ENCODE measurements around the gene ZMAT5. TPM values are rescaled to one million over a fixed set of nuclear protein-coding genes. Genes with fewer than 3 reads are reported as not detected.

The ZMAT5 gene
- total RNA-seq, 1 donor from 2014 or later, result 18.8 TPM

GRCh38 chr22:29724843-29725242, 42.0 kb downstream of the ZMAT5 start:
- H3K36me3 ChIP-seq (ENCODE audit: control insufficient read depth in 3 of 3, insufficient read depth in 3 of 3, low read length in 3 of 3), result no peaks in the 10 kb centered on the region
- no peak overlapping the region for H3K4me3 ChIP-seq (ENCODE audit: low read length in 3 of 3)
- no peak overlapping the region for H3K27ac ChIP-seq (ENCODE audit: low read depth, low read length)
- H3K4me1 ChIP-seq (ENCODE audit: control insufficient read depth in 3 of 3, insufficient read depth in 3 of 3, low read length in 3 of 3), result no peaks in the 10 kb centered on the region
- H3K9ac ChIP-seq (ENCODE audit: low read depth in 1 of 3, low read length in 3 of 3), result no peak overlapping the region
- H3K9me3 ChIP-seq (ENCODE audit: control insufficient read depth in 3 of 3, low read length in 3 of 3), result no peaks in the 10 kb centered on the region
- H3K27me3 ChIP-seq (ENCODE audit: control insufficient read depth in 3 of 3, insufficient read depth in 3 of 3, low read length in 3 of 3), result peaks cover 10 to 29% (median 28%) of the 10 kb centered on the region in 3 donors

DNA sequence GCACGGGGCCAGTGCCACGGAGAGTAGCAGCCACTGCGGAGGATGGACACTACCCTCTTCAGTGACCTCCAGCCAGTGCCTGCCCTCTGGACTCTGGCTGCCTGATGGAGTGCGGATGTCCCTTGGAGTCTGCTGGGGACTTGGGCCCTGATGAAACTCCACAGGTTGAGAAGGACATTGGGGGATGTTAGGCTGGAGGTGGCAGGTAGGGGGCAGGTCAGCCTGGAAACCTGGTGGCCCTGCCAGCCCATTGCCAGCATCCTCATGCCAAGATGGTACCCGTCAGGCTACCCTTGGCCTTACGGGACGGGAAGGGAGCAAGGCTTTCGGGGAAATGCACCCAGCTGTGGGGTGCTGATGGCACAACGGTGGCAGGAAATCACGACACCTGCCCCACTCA, 43.0 kb downstream of the ZMAT5 start:
- Histone ChIP-seq H3K9me3 (ENCODE audit: control insufficient read depth in 3 of 3, low read length in 3 of 3) (no peaks in the 10 kb centered on the region), H3K36me3 (ENCODE audit: control insufficient read depth in 3 of 3, insufficient read depth in 3 of 3, low read length in 3 of 3) (no peaks in the 10 kb centered on the region), H3K9ac (ENCODE audit: low read depth in 1 of 3, low read length in 3 of 3) (no peak overlapping the region), H3K4me1 (ENCODE audit: control insufficient read depth in 3 of 3, insufficient read depth in 3 of 3, low read length in 3 of 3) (peaks cover 0 to 4% (median 0%) of the 10 kb centered on the region in 3 donors), H3K4me3 (ENCODE audit: low read length in 3 of 3) (no peak overlapping the region), H3K27me3 (ENCODE audit: control insufficient read depth in 3 of 3, insufficient read depth in 3 of 3, low read length in 3 of 3) (peaks cover 19 to 38% (median 38%) of the 10 kb centered on the region in 3 donors), H3K27ac (ENCODE audit: low read depth, low read length) (no peak overlapping the region)

DNA sequence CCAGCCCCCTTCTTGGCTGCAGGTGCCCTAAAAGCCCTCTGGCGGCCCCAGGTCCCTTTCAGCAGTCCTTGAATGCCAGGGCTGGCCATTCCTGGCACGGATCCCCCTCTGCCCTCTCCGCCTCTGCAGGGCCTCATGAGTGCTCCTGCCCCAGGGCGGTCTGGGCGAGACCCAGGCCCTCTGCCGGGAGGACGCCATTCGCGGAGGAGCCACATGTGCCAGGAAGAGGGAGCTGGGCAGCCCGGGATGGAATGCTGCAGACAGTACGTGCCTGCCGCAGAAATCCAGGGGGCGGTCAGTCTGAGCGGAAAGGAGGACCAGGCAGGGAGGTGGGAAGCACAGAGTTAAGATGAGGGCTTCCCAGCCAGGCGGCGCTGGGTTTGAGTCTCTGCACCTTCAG, 44.2 kb downstream of the ZMAT5 start:
- H3K36me3 ChIP-seq (ENCODE audit: control insufficient read depth in 3 of 3, insufficient read depth in 3 of 3, low read length in 3 of 3), result no peaks in the 10 kb centered on the region
- no peak overlapping the region for H3K27ac ChIP-seq (ENCODE audit: low read depth, low read length)
- peaks cover 26 to 48% (median 45%) of the 10 kb centered on the region in 3 donors for H3K27me3 ChIP-seq (ENCODE audit: control insufficient read depth in 3 of 3, insufficient read depth in 3 of 3, low read length in 3 of 3)
- no peak overlapping the region for H3K9ac ChIP-seq (ENCODE audit: low read depth in 1 of 3, low read length in 3 of 3)
- no peaks in the 10 kb centered on the region for H3K9me3 ChIP-seq (ENCODE audit: control insufficient read depth in 3 of 3, low read length in 3 of 3)
- peaks cover 0 to 4% (median 0%) of the 10 kb centered on the region in 3 donors for H3K4me1 ChIP-seq (ENCODE audit: control insufficient read depth in 3 of 3, insufficient read depth in 3 of 3, low read length in 3 of 3)
- H3K4me3 ChIP-seq (ENCODE audit: low read length in 3 of 3), result no peak overlapping the region

DNA sequence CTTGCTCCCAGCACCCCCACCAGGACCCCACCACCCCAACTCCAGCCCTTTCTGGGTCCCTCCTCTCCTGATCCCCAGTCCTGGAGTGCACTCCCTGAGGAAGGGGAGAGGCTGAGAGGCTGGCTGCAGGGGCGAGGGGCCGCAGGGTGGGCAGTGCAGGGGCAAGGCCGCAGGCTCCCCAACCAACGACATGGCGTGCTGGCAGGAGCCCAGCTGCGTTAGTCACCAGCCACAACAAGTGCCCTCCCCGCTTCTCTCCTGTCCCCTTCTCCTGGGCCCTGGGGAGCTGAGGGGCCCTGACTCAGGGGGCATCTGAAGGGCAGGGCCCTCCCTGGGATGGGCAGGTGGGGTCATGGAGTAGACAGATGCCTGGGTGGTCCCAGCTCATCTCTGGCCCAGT, 44.7 kb downstream of the ZMAT5 start:
- H3K27ac ChIP-seq (ENCODE audit: low read depth, low read length), result no peak overlapping the region
- H3K4me1 ChIP-seq (ENCODE audit: control insufficient read depth in 3 of 3, insufficient read depth in 3 of 3, low read length in 3 of 3), result peaks cover 0 to 4% (median 0%) of the 10 kb centered on the region in 3 donors
- H3K4me3 ChIP-seq (ENCODE audit: low read length in 3 of 3), result no peak overlapping the region
- no peaks in the 10 kb centered on the region for H3K36me3 ChIP-seq (ENCODE audit: control insufficient read depth in 3 of 3, insufficient read depth in 3 of 3, low read length in 3 of 3)
- H3K9me3 ChIP-seq (ENCODE audit: control insufficient read depth in 3 of 3, low read length in 3 of 3), result no peaks in the 10 kb centered on the region
- peaks cover 26 to 49% (median 48%) of the 10 kb centered on the region in 3 donors for H3K27me3 ChIP-seq (ENCODE audit: control insufficient read depth in 3 of 3, insufficient read depth in 3 of 3, low read length in 3 of 3)
- H3K9ac ChIP-seq (ENCODE audit: low read depth in 1 of 3, low read length in 3 of 3), result no peak overlapping the region

GRCh38 chr22:29720811-29721323, 45.9 kb downstream of the ZMAT5 start:
- no peak overlapping the region for H3K9ac ChIP-seq (ENCODE audit: low read depth in 1 of 3, low read length in 3 of 3)
- H3K9me3 ChIP-seq (ENCODE audit: control insufficient read depth in 3 of 3, low read length in 3 of 3), result no peaks in the 10 kb centered on the region
- H3K4me1 ChIP-seq (ENCODE audit: control insufficient read depth in 3 of 3, insufficient read depth in 3 of 3, low read length in 3 of 3), result peaks cover 0 to 4% (median 0%) of the 10 kb centered on the region in 3 donors
- no peaks in the 10 kb centered on the region for H3K36me3 ChIP-seq (ENCODE audit: control insufficient read depth in 3 of 3, insufficient read depth in 3 of 3, low read length in 3 of 3)
- H3K27ac ChIP-seq (ENCODE audit: low read depth, low read length), result no peak overlapping the region
- H3K4me3 ChIP-seq (ENCODE audit: low read length in 3 of 3), result no peak overlapping the region
- H3K27me3 ChIP-seq (ENCODE audit: control insufficient read depth in 3 of 3, insufficient read depth in 3 of 3, low read length in 3 of 3), result peaks cover 26 to 53% (median 52%) of the 10 kb centered on the region in 3 donors

DNA sequence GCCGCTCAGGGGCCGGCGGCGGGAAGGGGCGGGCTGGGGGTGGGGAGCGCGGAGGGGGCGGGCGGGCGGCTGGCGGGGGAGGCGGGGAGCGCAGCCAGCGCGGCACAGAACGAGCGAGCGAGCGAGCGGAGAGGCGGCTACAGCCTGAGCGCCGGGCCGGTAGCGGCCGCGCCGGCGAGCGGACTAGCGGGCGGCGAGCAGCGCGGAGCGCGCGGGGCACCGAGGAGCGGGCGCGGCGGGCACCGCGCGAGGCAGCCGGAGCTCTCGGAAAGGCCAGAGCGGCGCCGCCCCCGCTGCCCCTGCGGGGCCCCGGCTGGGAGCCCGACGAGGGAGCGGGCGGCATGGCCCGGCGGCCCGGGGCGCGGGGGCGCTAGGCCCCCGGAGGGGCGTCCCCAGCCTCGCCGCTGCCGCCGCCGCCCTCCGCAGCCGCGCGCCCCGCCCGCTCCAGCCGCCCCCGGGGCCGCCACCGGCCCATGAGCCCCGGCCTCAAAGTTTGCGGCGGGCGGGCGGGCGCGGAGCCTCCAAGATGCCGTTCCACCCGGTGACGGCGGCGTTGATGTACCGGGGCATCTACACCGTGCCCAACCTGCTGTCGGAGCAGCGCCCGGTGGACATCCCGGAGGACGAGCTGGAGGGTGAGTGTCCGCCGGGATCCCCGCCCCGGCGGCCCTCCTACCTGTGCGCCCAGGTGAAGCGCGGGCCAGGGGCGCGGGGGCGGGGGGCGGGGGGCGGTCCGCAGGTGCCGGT, 46.7 kb downstream of the ZMAT5 start, which contains the start of gene CABP7:
Gene CABP7 (plus strand): TSS at position 105 of the 747 bp plus-strand sequence. CDS start 422 bp downstream, at position 527.
- H3K9ac ChIP-seq (ENCODE audit: low read depth in 1 of 3, low read length in 3 of 3), result no peak within 1 kb of the TSS

DNA sequence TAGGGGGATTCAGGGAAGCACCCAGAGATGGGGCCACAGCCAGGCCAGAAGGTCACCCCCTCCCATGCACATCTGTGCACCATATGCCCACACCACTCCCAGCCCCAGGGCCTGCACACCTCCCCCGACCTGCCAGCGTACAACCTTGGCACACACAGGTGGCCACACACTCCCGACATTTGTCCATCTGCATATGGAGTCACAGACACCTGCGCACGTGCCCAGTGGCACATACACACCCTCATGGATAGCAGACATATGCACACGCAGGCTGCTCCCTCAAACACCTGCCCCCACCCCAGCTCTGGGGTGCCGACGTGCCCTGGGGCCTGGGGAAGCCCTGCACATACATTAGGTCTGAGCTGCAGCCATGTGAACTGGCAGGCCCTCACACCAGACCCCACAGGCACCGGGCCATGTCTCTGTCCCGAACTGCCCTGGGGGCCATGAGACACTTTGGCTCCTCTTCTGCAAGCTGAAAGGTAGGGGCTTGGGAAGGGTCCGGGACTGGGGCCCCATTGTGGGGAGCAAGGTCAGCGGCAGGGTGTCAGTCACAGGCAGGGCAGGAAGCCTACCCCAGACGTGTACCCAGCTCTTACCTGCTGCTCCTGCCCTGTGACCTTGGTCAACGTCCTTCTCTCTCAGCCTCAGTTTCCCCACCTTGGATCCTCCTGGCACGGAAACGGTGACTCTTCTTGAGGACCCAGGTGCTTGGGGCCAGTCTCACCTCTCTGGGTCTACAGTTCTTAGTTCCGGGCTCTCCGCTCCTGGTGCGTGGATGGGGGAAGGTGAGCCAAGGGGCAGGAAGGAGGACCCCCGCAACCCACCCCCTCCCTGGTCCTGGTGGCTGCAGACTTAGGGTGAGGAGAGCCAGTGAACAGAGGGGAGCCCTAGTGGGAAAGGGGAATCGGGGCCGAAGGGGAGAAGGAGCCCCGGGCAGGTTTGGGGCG, 47.6 kb downstream of the ZMAT5 start:
- H3K27ac ChIP-seq (ENCODE audit: low read depth, low read length), result no peak overlapping the region
- H3K4me3 ChIP-seq (ENCODE audit: low read length in 3 of 3), result no peak overlapping the region
- peaks cover 26 to 64% (median 49%) of the 10 kb centered on the region in 3 donors for H3K27me3 ChIP-seq (ENCODE audit: control insufficient read depth in 3 of 3, insufficient read depth in 3 of 3, low read length in 3 of 3)
- no peaks in the 10 kb centered on the region for H3K9me3 ChIP-seq (ENCODE audit: control insufficient read depth in 3 of 3, low read length in 3 of 3)
- no peaks in the 10 kb centered on the region for H3K36me3 ChIP-seq (ENCODE audit: control insufficient read depth in 3 of 3, insufficient read depth in 3 of 3, low read length in 3 of 3)
- H3K4me1 ChIP-seq (ENCODE audit: control insufficient read depth in 3 of 3, insufficient read depth in 3 of 3, low read length in 3 of 3), result peaks cover 0 to 4% (median 0%) of the 10 kb centered on the region in 3 donors
- H3K9ac ChIP-seq (ENCODE audit: low read depth in 1 of 3, low read length in 3 of 3), result no peak overlapping the region

More for the DNA sequence above, 46.7 kb downstream of the ZMAT5 start, which contains the start of gene CABP7:
- no peak within 1 kb of the TSS for H3K27ac ChIP-seq (ENCODE audit: low read depth, low read length)
- H3K9me3 ChIP-seq (ENCODE audit: control insufficient read depth in 3 of 3, low read length in 3 of 3), result no peaks in the 10 kb centered on the region
- peaks cover 0 to 4% (median 0%) of the 10 kb centered on the region in 3 donors for H3K4me1 ChIP-seq (ENCODE audit: control insufficient read depth in 3 of 3, insufficient read depth in 3 of 3, low read length in 3 of 3)
- H3K36me3 ChIP-seq (ENCODE audit: control insufficient read depth in 3 of 3, insufficient read depth in 3 of 3, low read length in 3 of 3), result no peaks in the 10 kb centered on the region
- no peak within 1 kb of the TSS for H3K4me3 ChIP-seq (ENCODE audit: low read length in 3 of 3)
- H3K27me3 ChIP-seq (ENCODE audit: control insufficient read depth in 3 of 3, insufficient read depth in 3 of 3, low read length in 3 of 3), result peaks cover 26 to 59% (median 52%) of the 10 kb centered on the region in 3 donors

- no peak overlapping the region for H3K4me3 ChIP-seq (ENCODE audit: low read length in 3 of 3)
- H3K27me3 ChIP-seq (ENCODE audit: control insufficient read depth in 3 of 3, insufficient read depth in 3 of 3, low read length in 3 of 3), result peaks cover 26 to 60% (median 55%) of the 10 kb centered on the region in 3 donors
- peaks cover 0 to 4% (median 0%) of the 10 kb centered on the region in 3 donors for H3K4me1 ChIP-seq (ENCODE audit: control insufficient read depth in 3 of 3, insufficient read depth in 3 of 3, low read length in 3 of 3)
- H3K27ac ChIP-seq (ENCODE audit: low read depth, low read length), result no peak overlapping the region
- H3K36me3 ChIP-seq (ENCODE audit: control insufficient read depth in 3 of 3, insufficient read depth in 3 of 3, low read length in 3 of 3), result no peaks in the 10 kb centered on the region
- H3K9me3 ChIP-seq (ENCODE audit: control insufficient read depth in 3 of 3, low read length in 3 of 3), result no peaks in the 10 kb centered on the region
- H3K9ac ChIP-seq (ENCODE audit: low read depth in 1 of 3, low read length in 3 of 3), result no peak overlapping the region
These were observed 49.0 kb downstream of the ZMAT5 start for GRCh38 chr22:29717789-29718188.

DNA sequence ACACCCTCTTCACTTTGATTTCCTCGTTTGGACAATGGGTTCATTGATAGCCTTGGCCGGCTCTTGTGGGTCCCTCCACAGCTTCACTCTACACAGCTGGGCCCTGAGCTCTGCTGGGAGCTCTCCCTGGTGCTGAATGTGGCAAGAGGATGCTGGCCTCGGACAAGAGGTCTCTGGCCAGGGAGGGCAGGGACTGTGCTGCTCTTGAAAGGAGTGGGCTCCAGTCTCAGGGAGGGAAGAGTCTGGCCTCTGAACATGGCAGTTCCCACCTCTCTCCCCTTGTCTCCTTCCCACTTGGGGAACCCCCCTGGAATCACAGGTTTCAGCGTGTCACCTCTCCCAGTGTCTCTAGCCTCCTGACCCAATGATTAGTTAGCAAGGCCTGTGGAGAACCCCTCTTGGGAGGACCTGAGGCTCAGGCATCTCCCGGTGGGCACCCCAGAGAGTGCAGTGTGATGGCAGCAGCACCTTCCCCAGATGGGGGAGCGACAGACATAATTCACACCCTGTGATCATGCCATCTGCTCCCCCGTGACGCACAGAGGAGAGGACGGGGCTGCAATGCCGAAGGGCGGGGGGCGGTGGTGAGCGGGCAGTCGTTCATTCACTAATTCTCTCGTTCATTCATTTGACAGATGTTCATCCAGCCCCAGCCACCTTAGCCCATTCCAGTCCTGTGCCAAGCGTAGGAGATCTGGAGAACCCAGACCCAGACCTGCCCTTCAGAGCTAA, 49.8 kb downstream of the ZMAT5 start:
- H3K9ac ChIP-seq (ENCODE audit: low read depth in 1 of 3, low read length in 3 of 3), result no peak overlapping the region
- peaks cover 29 to 54% (median 49%) of the 10 kb centered on the region in 3 donors for H3K27me3 ChIP-seq (ENCODE audit: control insufficient read depth in 3 of 3, insufficient read depth in 3 of 3, low read length in 3 of 3)
- H3K36me3 ChIP-seq (ENCODE audit: control insufficient read depth in 3 of 3, insufficient read depth in 3 of 3, low read length in 3 of 3), result no peaks in the 10 kb centered on the region

More for the DNA sequence above, 49.8 kb downstream of the ZMAT5 start:
- Histone ChIP-seq H3K4me1 (ENCODE audit: control insufficient read depth in 3 of 3, insufficient read depth in 3 of 3, low read length in 3 of 3) (peaks cover 0 to 4% (median 0%) of the 10 kb centered on the region in 3 donors), H3K4me3 (ENCODE audit: low read length in 3 of 3) (no peak overlapping the region), H3K9me3 (ENCODE audit: control insufficient read depth in 3 of 3, low read length in 3 of 3) (no peaks in the 10 kb centered on the region), H3K27ac (ENCODE audit: low read depth, low read length) (no peak overlapping the region)
